Peyer's patch (tissue), 4 donors: ENCODE data around the gene KRT71. TPM values are rescaled to one million over a fixed set of nuclear protein-coding genes. Genes with fewer than 3 reads are reported as not detected.

Source experiments
- DNase-seq, 3 donors: peaks; one replicate each; pipeline ENCODE4 v3.0.0-alpha.2; 2017 to 2019
- H3K27ac ChIP-seq, 4 donors: fragments of 200-600 bp; sonication (generic); one replicate each; pipeline ENCODE4 v1.5.1; 2016 to 2019
- H3K27me3 ChIP-seq, 2 donors: fragments of 200-600 bp; sonication (generic); one replicate each; pipeline ENCODE4 v1.5.1; 2019
- H3K36me3 ChIP-seq, 3 donors: fragments of 200-600 bp; sonication (generic); one replicate each; pipeline ENCODE4 v1.5.1; 2016 to 2019
- H3K4me1 ChIP-seq, 4 donors: fragments of 200-600 bp; sonication (generic); one replicate each; pipeline ENCODE4 v1.5.1; 2016 to 2019
- H3K4me3 ChIP-seq, 4 donors: fragments of 200-600 bp; sonication (generic); 1 replicate in 3 of 4; 2 replicates in 1 of 4; pipeline ENCODE4 v1.5.1; 2016 to 2019; ENCODE audit warnings: mild to moderate bottlenecking in 1 of 4
- H3K9me3 ChIP-seq, 4 donors: fragments of 200-600 bp; sonication (generic); one replicate each; pipeline ENCODE4 v1.5.1; 2016 to 2019; ENCODE audit warnings: mild to moderate bottlenecking in 1 of 4
- CTCF ChIP-seq, 6 experiments: fragments of 450-650 bp in 4 of 6; fragments of 200-600 bp in 2 of 6; sonication (generic) in 1 of 6; IDR thresholded peaks; one replicate each; pipeline ENCODE4 v1.5.1; 2017 to 2019; ENCODE audit warnings: antibody characterized with exemption in 6 of 6, mild to moderate bottlenecking in 3 of 6, moderate library complexity in 1 of 6
- POLR2A ChIP-seq, 2 donors: fragments of 450-650 bp; IDR thresholded peaks; one replicate each; pipeline ENCODE4 v1.5.1; 2017; ENCODE audit warnings: antibody characterized with exemption in 2 of 2, mild to moderate bottlenecking in 2 of 2, moderate library complexity in 2 of 2
- total RNA-seq, 4 donors: library from RNA; depleted of rRNA; stranded (reverse); fragments of >200 nt; gene quantifications; one replicate each; pipeline ENCODE4 v1.1.0, GENCODE V29; 2016

The KRT71 gene
- total RNA-seq, 4 donors from 2014 or later = not detected

- Histone ChIP-seq H3K27ac (no peak overlapping the region), H3K9me3 (no peaks in the 10 kb centered on the region), H3K4me3 (no peak overlapping the region), H3K4me1 (no peaks in the 10 kb centered on the region), H3K27me3 (no peaks in the 10 kb centered on the region), H3K36me3 (no peaks in the 10 kb centered on the region)
- no peak for TF ChIP-seq POLR2A (IDR thresholded peaks at IDR 0.05)
- no peak for TF ChIP-seq CTCF (IDR thresholded peaks at IDR 0.05)
- DNase-seq = peak in 1 of 3 donors; percentile 17
Measured at GRCh38 chr12:52529417-52529816, 23.5 kb downstream of the KRT71 start.

- no peak overlapping the region for H3K27ac ChIP-seq
- H3K36me3 ChIP-seq = no peaks in the 10 kb centered on the region
- H3K4me3 ChIP-seq = no peak overlapping the region
- H3K27me3 ChIP-seq = no peaks in the 10 kb centered on the region
- DNase-seq = peak in 1 of 3 donors; percentile 37
- no peak for TF ChIP-seq POLR2A (IDR thresholded peaks at IDR 0.05)
- no peak for TF ChIP-seq CTCF (IDR thresholded peaks at IDR 0.05)
- no peaks in the 10 kb centered on the region for H3K4me1 ChIP-seq
- H3K9me3 ChIP-seq = no peaks in the 10 kb centered on the region
Measured at GRCh38 chr12:52528641-52529143, 24.3 kb downstream of the KRT71 start.

- TF ChIP-seq POLR2A (IDR thresholded peaks at IDR 0.05) (no peak), CTCF (IDR thresholded peaks at IDR 0.05) (no peak)
- H3K27me3 ChIP-seq = no peaks in the 10 kb centered on the region
- no peaks in the 10 kb centered on the region for H3K9me3 ChIP-seq
- DNase-seq = peak in 1 of 3 donors; percentile 19
- H3K27ac ChIP-seq = no peak overlapping the region
- no peaks in the 10 kb centered on the region for H3K36me3 ChIP-seq
- H3K4me1 ChIP-seq = no peaks in the 10 kb centered on the region
- H3K4me3 ChIP-seq = no peak overlapping the region
Measured at GRCh38 chr12:52527121-52527800, 25.7 kb downstream of the KRT71 start.

GRCh38 chr12:52526511-52526951, 26.4 kb downstream of the KRT71 start:
- Histone ChIP-seq H3K27me3 (no peaks in the 10 kb centered on the region), H3K9me3 (no peaks in the 10 kb centered on the region), H3K4me3 (no peak overlapping the region), H3K27ac (no peak overlapping the region), H3K4me1 (no peaks in the 10 kb centered on the region), H3K36me3 (no peaks in the 10 kb centered on the region)
- peak in 1 of 3 donors; percentile 27 for DNase-seq
- TF ChIP-seq POLR2A (IDR thresholded peaks at IDR 0.05) (no peak), CTCF (IDR thresholded peaks at IDR 0.05) (no peak)

- peak; percentile 4 to 42 (median 12) for DNase-seq
- Histone ChIP-seq H3K27me3 (no peaks in the 10 kb centered on the region), H3K9me3 (no peaks in the 10 kb centered on the region), H3K4me3 (no peak overlapping the region), H3K36me3 (no peaks in the 10 kb centered on the region), H3K4me1 (no peaks in the 10 kb centered on the region), H3K27ac (no peak overlapping the region)
- TF ChIP-seq POLR2A (IDR thresholded peaks at IDR 0.05) (no peak), CTCF (IDR thresholded peaks at IDR 0.05) (no peak)
Measured at GRCh38 chr12:52525661-52526499, 27.1 kb downstream of the KRT71 start.
